RKO (cell line): ENCODE data around the gene MRPL42.
A peak's percentile ranks its signal among the peaks of the same experiment; 100 is the strongest.
"Not testable (repeated sequence)": the region's sequence is repeated elsewhere in the genome, so short reads cannot be mapped to it uniquely, and the experiment has no call there.

Source experiments
- DNase-seq: peaks from one replicate; pipeline ENCODE4 v3.0.0-alpha.2; 2016; ENCODE audit warnings: low spot score

The MRPL42 gene

DNA sequence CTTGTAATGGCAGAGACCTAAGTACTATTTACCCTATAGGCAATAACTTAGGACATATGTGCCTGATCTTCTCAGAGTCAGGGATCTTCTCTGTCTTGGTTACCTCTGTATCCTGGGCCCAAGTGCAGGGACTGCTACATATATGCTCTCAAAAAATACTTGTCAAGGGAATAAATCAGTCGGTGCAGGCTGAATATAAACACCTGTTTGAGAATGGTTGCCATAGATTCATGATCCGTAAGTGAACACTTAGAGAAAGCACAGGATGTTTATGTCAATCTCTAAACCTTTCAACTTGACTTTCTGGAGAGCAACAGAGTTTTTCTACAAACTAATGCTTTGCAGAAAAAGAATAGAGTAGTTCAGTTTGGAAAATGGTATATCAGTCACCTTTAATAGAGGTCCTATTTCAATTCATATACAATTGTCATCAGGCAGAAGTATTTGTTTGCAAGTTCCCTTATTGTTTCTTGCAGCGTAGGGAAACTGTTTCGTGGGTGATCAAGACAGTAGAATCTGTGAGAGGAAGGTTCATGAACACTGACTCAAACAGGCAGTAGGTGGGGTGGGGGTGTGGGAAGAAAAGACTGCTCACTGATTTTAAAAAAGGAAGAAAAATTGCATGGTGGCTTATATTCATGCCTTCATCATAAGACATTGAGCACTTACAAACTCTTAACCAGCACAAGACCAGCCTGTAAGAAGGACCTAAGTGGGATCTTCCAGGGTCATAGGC is 19.6 kb upstream of the MRPL42 start:
- DNase-seq: no peak

GRCh38 chr12:93448796-93449195 is 18.5 kb upstream of the MRPL42 start:
- no peak for DNase-seq

DNA sequence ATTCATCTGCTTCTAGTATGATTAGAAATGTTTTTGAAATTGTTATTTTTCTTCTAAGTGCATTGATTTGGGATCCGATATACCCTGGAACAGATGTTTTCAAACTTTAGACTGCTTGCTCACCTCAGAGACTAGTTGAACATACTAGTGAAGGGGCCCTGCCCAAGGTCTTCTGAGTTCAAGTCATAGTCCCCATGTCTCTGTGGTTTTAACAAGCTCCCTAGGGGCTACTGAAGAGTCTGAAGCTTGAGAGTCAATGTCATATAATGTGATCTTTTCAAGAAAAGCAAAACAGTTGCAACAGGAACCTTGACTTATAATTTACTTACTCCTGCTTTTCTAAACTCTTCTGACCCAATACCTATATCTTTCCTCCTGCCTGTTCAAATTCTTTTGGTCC is 18.0 kb upstream of the MRPL42 start:
- no peak for DNase-seq

DNA sequence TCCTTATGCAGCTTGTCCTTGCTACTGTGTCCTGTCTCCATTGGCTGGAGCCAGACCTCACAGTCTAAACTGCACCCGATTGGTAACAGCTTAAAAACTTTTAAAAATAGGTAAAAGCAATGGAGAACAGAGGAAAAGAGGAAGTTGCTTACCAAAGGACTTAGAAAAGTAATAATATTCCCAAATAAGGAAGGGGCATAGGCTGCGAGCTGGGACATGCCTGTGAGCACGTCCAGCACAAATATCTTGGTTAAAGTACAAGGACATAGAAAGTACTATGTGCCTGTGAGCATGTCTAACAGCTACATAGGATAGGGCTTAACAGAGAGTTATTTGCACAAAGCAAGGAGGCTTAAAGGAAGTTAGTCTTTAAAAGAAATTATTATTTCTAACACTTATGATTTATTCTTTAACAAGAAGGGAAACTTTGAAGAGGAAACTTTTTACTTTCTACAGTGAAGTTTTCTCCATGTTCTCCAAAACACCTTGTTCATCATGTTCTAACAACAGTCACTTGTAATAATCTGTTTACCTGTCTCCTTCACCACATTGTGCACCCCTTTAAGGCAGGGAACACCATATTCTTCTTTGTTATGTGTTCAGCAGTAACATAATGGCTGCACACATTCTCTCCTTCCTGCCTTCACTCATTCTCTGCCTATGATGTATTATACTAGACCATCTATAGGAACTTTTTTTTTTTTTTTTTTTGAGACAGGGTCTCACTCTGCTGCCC is 15.7 kb upstream of the MRPL42 start:
- no peak for DNase-seq

DNA sequence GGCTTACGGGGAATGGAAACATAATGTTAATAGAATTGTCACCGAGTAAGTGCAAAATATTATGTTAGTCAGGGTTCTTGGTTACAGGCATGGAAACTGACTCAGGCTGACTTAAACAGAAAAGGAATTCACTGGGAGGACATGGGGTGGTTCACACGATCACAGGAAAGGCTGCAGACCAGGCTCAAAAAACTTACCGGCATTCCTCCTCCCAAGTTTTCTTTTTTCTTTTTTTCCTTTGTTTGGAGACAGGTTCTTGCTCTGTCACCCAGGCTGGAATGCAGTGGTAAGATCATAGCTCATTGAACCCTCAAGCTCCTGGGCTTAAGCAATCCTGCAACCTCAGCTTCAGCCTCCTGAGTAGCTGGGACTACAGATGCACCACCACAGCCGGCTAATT is 13.7 kb upstream of the MRPL42 start:
- DNase-seq: no peak

DNA sequence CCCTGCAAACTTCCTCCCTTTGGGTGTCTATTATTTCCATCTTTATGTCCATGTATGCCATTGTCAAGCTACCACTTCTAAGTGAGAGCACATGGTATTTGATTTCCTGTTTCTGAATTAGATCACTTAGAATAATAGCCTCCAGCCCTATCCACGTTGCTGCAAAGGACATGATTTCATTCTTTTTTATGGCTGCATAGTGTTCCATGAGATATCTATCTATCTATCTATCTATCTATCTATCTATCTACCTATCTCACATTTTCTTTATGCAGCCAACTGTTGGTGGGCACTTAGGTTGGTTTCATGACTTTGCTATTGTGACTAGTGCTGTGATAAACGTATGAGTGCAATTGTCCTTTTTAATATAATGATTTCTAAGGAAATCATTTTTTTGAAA is 11.2 kb upstream of the MRPL42 start:
- no peak for DNase-seq

DNA sequence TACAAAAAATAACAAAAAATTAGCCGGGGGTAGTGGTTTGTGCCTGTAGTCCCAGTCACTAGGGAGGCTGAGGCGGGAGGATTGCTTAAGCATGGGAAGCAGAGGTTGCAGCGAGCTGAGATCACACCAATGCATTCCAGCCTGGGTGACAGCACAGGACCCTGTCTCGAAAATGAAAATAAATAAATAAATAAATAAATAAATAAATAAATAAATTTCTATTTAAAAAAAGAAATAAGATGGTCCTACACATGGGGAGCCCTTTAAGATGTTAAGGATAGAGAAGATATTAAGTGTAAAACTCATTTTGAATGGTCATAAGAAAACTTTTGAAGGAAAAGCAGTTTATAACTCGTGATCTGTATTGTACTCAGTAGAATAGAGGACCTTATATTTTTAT is 8.2 kb upstream of the MRPL42 start:
- DNase-seq: no peak

GRCh38 chr12:93460003-93460402 is 7.3 kb upstream of the MRPL42 start:
- no peak for DNase-seq

DNA sequence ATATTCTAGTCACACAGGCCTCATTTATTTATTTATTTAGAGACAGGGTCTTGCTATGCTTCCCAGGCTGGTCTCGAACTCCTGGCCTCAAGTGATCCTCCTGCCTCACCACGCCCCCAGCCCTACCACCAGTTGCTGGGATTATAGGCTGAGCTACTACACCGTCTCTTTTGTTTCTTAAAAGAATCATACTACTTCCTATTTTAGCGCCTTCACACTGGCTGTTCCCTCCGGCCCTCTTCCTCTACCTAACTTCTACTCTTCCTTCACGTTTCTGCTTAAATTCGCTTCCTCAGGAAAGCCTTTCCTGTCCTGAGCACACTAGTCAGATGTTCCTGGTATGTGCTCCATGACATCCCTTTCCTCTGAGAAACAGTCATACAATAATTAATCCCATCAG is 6.4 kb upstream of the MRPL42 start:
- DNase-seq: no peak

GRCh38 chr12:93461503-93461902 is 5.8 kb upstream of the MRPL42 start:
- no peak for DNase-seq

- DNase-seq: no peak
Observed at GRCh38 chr12:93465841-93466240, 1.5 kb upstream of the MRPL42 start.

GRCh38 chr12:93466625-93467350 is 526 bp upstream of the MRPL42 start:
- DNase-seq: no peak

- DNase-seq: peak; percentile 14
Observed at GRCh38 chr12:93468008-93468371, 676 bp downstream of the MRPL42 start.

- DNase-seq: no peak
Observed at GRCh38 chr12:93469386-93469785, 2.1 kb downstream of the MRPL42 start.

GRCh38 chr12:93476555-93476954 is 9.2 kb downstream of the MRPL42 start:
- no peak for DNase-seq

DNA sequence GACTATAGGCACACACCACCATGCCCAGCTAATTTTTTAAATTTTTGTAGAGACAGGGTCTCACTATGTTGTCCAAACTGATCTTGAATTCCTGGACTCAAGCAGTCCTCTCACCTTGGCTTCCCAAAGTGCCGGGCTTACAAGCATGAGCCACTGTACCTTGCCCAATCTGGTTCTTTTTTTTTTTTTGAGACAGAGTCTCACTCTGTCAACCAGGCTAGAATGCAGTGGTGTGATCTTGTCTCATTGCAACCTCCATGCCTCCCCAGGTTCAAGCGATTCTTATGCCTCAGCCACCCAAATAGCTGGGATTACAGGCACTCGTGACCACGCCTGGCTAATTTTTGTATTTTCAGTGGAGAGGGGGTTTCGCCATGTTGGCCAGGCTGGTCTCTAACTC is 15.4 kb downstream of the MRPL42 start:
- DNase-seq: no peak

- DNase-seq: no peak
Observed at GRCh38 chr12:93483151-93483807, 16.0 kb downstream of the MRPL42 start.

GRCh38 chr12:93484315-93484981 is 17.1 kb downstream of the MRPL42 start:
- no peak for DNase-seq

- DNase-seq: not testable (repeated sequence)
Observed at GRCh38 chr12:93492808-93493207, 25.5 kb downstream of the MRPL42 start.

DNA sequence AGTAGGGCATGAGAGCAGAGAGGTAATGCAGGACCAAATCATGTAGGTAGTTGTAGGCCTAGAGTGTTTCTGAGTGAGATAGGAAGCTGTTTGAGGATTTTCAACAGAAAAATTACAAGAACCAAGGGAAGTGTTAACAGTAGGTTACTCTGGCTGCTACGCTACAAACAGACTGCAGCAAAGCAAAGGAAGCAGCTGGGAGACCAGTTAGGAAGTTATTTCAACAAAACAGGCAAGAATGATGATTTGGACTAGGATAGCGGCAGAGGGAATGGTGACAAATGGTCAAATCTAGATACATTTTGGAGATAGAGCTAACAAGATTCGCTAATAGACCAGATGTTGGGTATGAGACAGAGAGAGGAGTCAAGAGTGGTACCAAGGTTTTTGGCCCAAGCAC is 26.8 kb downstream of the MRPL42 start:
- DNase-seq: no peak

- DNase-seq: peak; percentile 7
Observed at GRCh38 chr12:93497456-93497855, 30.1 kb downstream of the MRPL42 start.

- DNase-seq: not testable (repeated sequence)
Observed at GRCh38 chr12:93498813-93499212, 31.5 kb downstream of the MRPL42 start.
